Endothelial cell of umbilical vein (primary cell): ENCODE results near the gene CLSTN1.

Experiments used
- POLR2A ChIP-seq: IDR thresholded peaks from 2 replicates; pipeline ENCODE4 v1.6.1; 2012; ENCODE audit warnings: low read depth, mild to moderate bottlenecking, control low read depth, low read length
- TF ChIP-seq, protein P1 (sequence below), 2 donors: IDR thresholded peaks; 1 replicate in 1 of 2; 2 replicates in 1 of 2; pipeline ENCODE4 v1.5.1; 2011; ENCODE audit warnings: low read length in 2 of 2, mild to moderate bottlenecking in 2 of 2, moderate library complexity in 2 of 2, control low read depth in 1 of 2, inconsistent platforms in 1 of 2, low read depth in 1 of 2; ENCODE audit not compliant: insufficient read depth in 1 of 2; ENCODE audit errors: extremely low read depth in 1 of 2

DNA sequence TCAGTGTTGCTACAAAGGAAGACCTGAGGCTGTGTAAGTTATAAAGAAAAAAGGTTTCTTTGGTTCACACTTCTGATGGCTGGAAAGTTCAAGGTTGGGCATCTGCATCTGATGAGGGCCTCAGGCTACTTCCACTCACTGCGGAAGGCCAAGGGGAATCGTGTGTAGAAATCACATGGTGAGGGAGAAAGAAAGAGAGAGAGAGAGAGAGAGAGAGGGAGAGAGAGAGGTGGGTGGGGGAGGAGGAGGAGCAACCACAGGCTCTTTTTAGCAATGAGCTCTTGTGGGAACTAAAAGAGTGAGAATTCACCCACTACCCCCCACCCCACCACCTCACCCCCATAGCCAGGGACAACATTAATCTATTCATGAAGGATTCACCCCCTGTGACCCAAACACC, 59.9 kb downstream of the CLSTN1 start:
- TF ChIP-seq, protein P1, sequence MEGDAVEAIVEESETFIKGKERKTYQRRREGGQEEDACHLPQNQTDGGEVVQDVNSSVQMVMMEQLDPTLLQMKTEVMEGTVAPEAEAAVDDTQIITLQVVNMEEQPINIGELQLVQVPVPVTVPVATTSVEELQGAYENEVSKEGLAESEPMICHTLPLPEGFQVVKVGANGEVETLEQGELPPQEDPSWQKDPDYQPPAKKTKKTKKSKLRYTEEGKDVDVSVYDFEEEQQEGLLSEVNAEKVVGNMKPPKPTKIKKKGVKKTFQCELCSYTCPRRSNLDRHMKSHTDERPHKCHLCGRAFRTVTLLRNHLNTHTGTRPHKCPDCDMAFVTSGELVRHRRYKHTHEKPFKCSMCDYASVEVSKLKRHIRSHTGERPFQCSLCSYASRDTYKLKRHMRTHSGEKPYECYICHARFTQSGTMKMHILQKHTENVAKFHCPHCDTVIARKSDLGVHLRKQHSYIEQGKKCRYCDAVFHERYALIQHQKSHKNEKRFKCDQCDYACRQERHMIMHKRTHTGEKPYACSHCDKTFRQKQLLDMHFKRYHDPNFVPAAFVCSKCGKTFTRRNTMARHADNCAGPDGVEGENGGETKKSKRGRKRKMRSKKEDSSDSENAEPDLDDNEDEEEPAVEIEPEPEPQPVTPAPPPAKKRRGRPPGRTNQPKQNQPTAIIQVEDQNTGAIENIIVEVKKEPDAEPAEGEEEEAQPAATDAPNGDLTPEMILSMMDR (IDR thresholded peaks at IDR 0.05; ENCODE audit: extremely low read depth in 1 of 2, insufficient read depth in 1 of 2, low read depth in 1 of 2, low read length in 2 of 2), result no peak
- no peak for TF ChIP-seq POLR2A
